HCT116 (cell line): Measurements from ENCODE around the gene PARD6G. TPM values are rescaled to one million over a fixed set of nuclear protein-coding genes. Genes with fewer than 3 reads are reported as not detected.

ENCODE experiments used
- ATAC-seq: fragments of 200-7000 bp; cut with Tn5 transposase; 2 replicates; pipeline ENCODE4 v1.9.1; 2020; ENCODE audit warnings: mild to moderate bottlenecking, moderate library complexity
- BruUV-seq: library from RNA; stranded (reverse); fragments of 400-500 nt; replicated peaks from 2 replicates; lab custom pipeline; 2021; lab: Mats Ljungman, UMichigan
- CTCF ChIA-PET: fragments of 300-600 bp; sonication (Branson Sonifier 250); formaldehyde crosslinking; loops from one replicate; lab custom pipeline; 2021; ENCODE audit warnings: antibody characterized with exemption; lab: Charles Lee
- POLR2A ChIA-PET: fragments of 300-600, 350-600 bp; sonication (Branson Sonifier 250); formaldehyde crosslinking; loops from one replicate; lab custom pipeline; 2021; ENCODE audit warnings: antibody characterized with exemption; lab: Charles Lee
- RAD21 ChIA-PET, 2 experiments: fragments of 300-600 bp; sonication (Branson Sonifier 250); formaldehyde crosslinking; loops; one replicate each; lab custom pipeline; 2023; ENCODE audit warnings: low total read pairs in 2 of 2; ENCODE audit not compliant: uncharacterized antibody in 2 of 2, unreplicated experiment in 2 of 2, low non-redundant PET in 1 of 2; lab: Charles Lee
- DNase-seq: peaks from one replicate; pipeline ENCODE4 v3.0.0-alpha.2; 2010; ENCODE audit warnings: low read depth, low spot score
- H2AFZ ChIP-seq: fragments of 200-600 bp; shearing (Covaris generic), sonication (generic); 2 replicates; pipeline ENCODE4 v1.6.1; 2017; ENCODE audit warnings: low read depth, mixed run types, mixed read lengths, antibody characterized with exemption, low read length; ENCODE audit not compliant: poor library complexity, severe bottlenecking
- H3K27ac ChIP-seq: 2 replicates; pipeline ENCODE4 v1.5.1; 2012; ENCODE audit warnings: low read depth, low read length
- H3K27me3 ChIP-seq: fragments of 200-600 bp; sonication (generic); 2 replicates; pipeline ENCODE4 v1.6.1; 2016; ENCODE audit warnings: mixed run types, low read length, mixed read lengths; ENCODE audit not compliant: insufficient read depth
- H3K36me3 ChIP-seq, 2 experiments: fragments of 200-500 bp in 1 of 2; fragments of 200-600 bp in 1 of 2; sonication (Bioruptor generic) in 1 of 2; sonication (generic) in 1 of 2; 2 replicates each; pipeline versions ENCODE4 v1.5.1 to v1.6.1; 2014 to 2016; ENCODE audit warnings: low read length in 2 of 2, inconsistent platforms in 1 of 2, mixed read lengths in 1 of 2, mixed run types in 1 of 2; ENCODE audit not compliant: insufficient read depth in 2 of 2, control insufficient read depth in 1 of 2
- H3K4me1 ChIP-seq, 2 experiments: fragments of 200-600 bp in 1 of 2; sonication (generic) in 1 of 2; 2 replicates each; pipeline versions ENCODE4 v1.5.1 to v1.6.1; 2012 to 2017; ENCODE audit warnings: low read length in 2 of 2, inconsistent platforms in 1 of 2, mild to moderate bottlenecking in 1 of 2, mixed read lengths in 1 of 2, mixed run types in 1 of 2, moderate library complexity in 1 of 2; ENCODE audit not compliant: insufficient read depth in 2 of 2, control insufficient read depth in 1 of 2
- H3K4me2 ChIP-seq: fragments of 200-600 bp; sonication (generic); 2 replicates; pipeline ENCODE4 v1.6.1; 2017; ENCODE audit warnings: mixed run types, low read length, mixed read lengths
- H3K4me3 ChIP-seq, 2 experiments: fragments of 200-600 bp in 1 of 2; sonication (generic) in 1 of 2; replicated peaks in 1 of 2; 2 replicates each; pipeline ENCODE4 v1.5.1; 2011 to 2016; ENCODE audit warnings: low read length in 2 of 2, control low read depth in 1 of 2, low read depth in 1 of 2, mild to moderate bottlenecking in 1 of 2, mixed read lengths in 1 of 2, mixed run types in 1 of 2
- H3K79me2 ChIP-seq: fragments of 200-600 bp; sonication (generic); 2 replicates; pipeline ENCODE4 v1.6.1; 2017; ENCODE audit warnings: mild to moderate bottlenecking, mixed run types, low read length, moderate library complexity, mixed read lengths; ENCODE audit not compliant: insufficient read depth
- H3K9ac ChIP-seq: fragments of 200-600 bp; sonication (generic); 2 replicates; pipeline ENCODE4 v1.6.1; 2016; ENCODE audit warnings: low read length, mixed read lengths
- H3K9me2 ChIP-seq: fragments of 200-600 bp; sonication (generic), shearing (Covaris generic); 2 replicates; pipeline ENCODE4 v1.6.1; 2017; ENCODE audit warnings: mixed run types, mild to moderate bottlenecking, moderate library complexity; ENCODE audit not compliant: insufficient read depth
- H3K9me3 ChIP-seq, 2 experiments: fragments of 200-500 bp in 1 of 2; fragments of 200-600 bp in 1 of 2; sonication (Bioruptor generic) in 1 of 2; sonication (generic) in 1 of 2; 2 replicates each; pipeline ENCODE4 v1.6.1; 2014 to 2017; ENCODE audit warnings: low read length in 2 of 2, mixed read lengths in 2 of 2, inconsistent platforms in 1 of 2, low read depth in 1 of 2, mild to moderate bottlenecking in 1 of 2, mixed run types in 1 of 2, moderate library complexity in 1 of 2; ENCODE audit not compliant: control insufficient read depth in 1 of 2, insufficient read depth in 1 of 2
- H4K20me1 ChIP-seq: fragments of 200-600 bp; sonication (generic), shearing (Covaris generic); 2 replicates; pipeline ENCODE4 v1.6.1; 2017; ENCODE audit warnings: mixed run types, mild to moderate bottlenecking, moderate library complexity; ENCODE audit not compliant: insufficient read depth
- CBX3 ChIP-seq: IDR thresholded peaks from 2 replicates; pipeline ENCODE4 v1.6.1; 2012; ENCODE audit warnings: low read depth
- CEBPB ChIP-seq: IDR thresholded peaks from 2 replicates; pipeline ENCODE4 v1.6.1; 2012; ENCODE audit warnings: low read depth
- EGR1 ChIP-seq: IDR thresholded peaks from 2 replicates; pipeline ENCODE4 v1.6.1; 2012; ENCODE audit warnings: low read depth
- ELF1 ChIP-seq: IDR thresholded peaks from 2 replicates; pipeline ENCODE4 v1.6.1; 2012; ENCODE audit warnings: low read depth, borderline replicate concordance
- EZH2 ChIP-seq: fragments of 200-600 bp; sonication (generic); IDR thresholded peaks from 2 replicates; pipeline ENCODE4 v1.6.1; 2017; ENCODE audit warnings: antibody characterized with exemption, mixed run types
- EZH2phosphoT487 ChIP-seq: fragments of 200-600 bp; IDR thresholded peaks from 2 replicates; pipeline ENCODE4 v1.6.1; 2018; ENCODE audit warnings: antibody characterized with exemption, borderline replicate concordance
- POLR2AphosphoS5 ChIP-seq: IDR thresholded peaks from 2 replicates; pipeline ENCODE4 v1.6.1; 2011; ENCODE audit warnings: mild to moderate bottlenecking, low read depth, low read length, moderate library complexity
- RAD21 ChIP-seq: IDR thresholded peaks from 2 replicates; pipeline ENCODE4 v1.6.1; 2012; ENCODE audit warnings: low read depth, mild to moderate bottlenecking
- REST ChIP-seq: IDR thresholded peaks from 2 replicates; pipeline ENCODE4 v1.6.1; 2012; ENCODE audit warnings: low read depth
- SP1 ChIP-seq: IDR thresholded peaks from 2 replicates; pipeline ENCODE4 v1.6.1; 2012; ENCODE audit warnings: low read depth
- TCF7L2 ChIP-seq: IDR thresholded peaks from 2 replicates; pipeline ENCODE4 v1.7.0; 2011; ENCODE audit warnings: borderline replicate concordance, inconsistent platforms; ENCODE audit not compliant: insufficient read depth, insufficient read length; ENCODE audit errors: extremely low read depth
- ZBTB33 ChIP-seq: IDR thresholded peaks from 2 replicates; pipeline ENCODE4 v1.6.1; 2011; ENCODE audit warnings: mild to moderate bottlenecking, low read length, moderate library complexity; ENCODE audit not compliant: insufficient replicate concordance; ENCODE audit errors: extremely low read depth
- ZFX ChIP-seq: fragments of 450-650 bp; IDR thresholded peaks from 2 replicates; pipeline ENCODE4 v1.6.1; 2017
- intact Hi-C: fragments of 100-400 bp; cut with micrococcal nuclease; formaldehyde crosslinking; loops from 2 replicates; pipeline ENCODE4 v1.10.0; 2022
- total RNA-seq: library from RNA; stranded (reverse); gene quantifications from one replicate; pipeline ENCODE4 v1.2.1, GENCODE V29; 2021; ENCODE audit not compliant: unreplicated experiment

PARD6G gene
- total RNA-seq, 1 experiment from 2014 or later = 12.8 TPM

- no peaks in the 10 kb centered on the region for H3K9me2 ChIP-seq
- no peak overlapping the region for H3K4me3 ChIP-seq
- DNase-seq (no peak), ATAC-seq (no peak)
- no peak overlapping the region for H3K27ac ChIP-seq
- ChIA-PET POLR2A (no interaction called here), CTCF (no interaction called here), RAD21 (no interaction called here)
- intact Hi-C loops = no loop called here
- no peaks in the 10 kb centered on the region for H3K4me1 ChIP-seq
- H2AFZ ChIP-seq = no peak overlapping the region
- no peaks in the 10 kb centered on the region for H3K27me3 ChIP-seq
- H3K4me2 ChIP-seq = no peak overlapping the region
- TF ChIP-seq ZFX (no peak), POLR2AphosphoS5 (no peak), TCF7L2 (no peak), CEBPB (no peak), ZBTB33 (no peak), EZH2 (no peak), ELF1 (no peak), EGR1 (no peak), CBX3 (no peak), RAD21 (no peak), EZH2phosphoT487 (no peak), REST (no peak), SP1 (no peak)
- no peaks in the 10 kb centered on the region for H3K9me3 ChIP-seq
- peaks cover 47 to 75% of the 10 kb centered on the region in 2 experiments for H3K36me3 ChIP-seq
- peaks cover 10% of the 10 kb centered on the region; the same call in 1 of the 2 replicates for H4K20me1 ChIP-seq
- H3K79me2 ChIP-seq = peaks cover 78% of the 10 kb centered on the region
- no peak overlapping the region for H3K9ac ChIP-seq
- BruUV-seq = no TSS peak
These were observed 110.6 kb downstream of the PARD6G start for GRCh38 chr18:80136679-80137078.
